ENCODE data around the gene POLE.

POLE gene

DNA sequence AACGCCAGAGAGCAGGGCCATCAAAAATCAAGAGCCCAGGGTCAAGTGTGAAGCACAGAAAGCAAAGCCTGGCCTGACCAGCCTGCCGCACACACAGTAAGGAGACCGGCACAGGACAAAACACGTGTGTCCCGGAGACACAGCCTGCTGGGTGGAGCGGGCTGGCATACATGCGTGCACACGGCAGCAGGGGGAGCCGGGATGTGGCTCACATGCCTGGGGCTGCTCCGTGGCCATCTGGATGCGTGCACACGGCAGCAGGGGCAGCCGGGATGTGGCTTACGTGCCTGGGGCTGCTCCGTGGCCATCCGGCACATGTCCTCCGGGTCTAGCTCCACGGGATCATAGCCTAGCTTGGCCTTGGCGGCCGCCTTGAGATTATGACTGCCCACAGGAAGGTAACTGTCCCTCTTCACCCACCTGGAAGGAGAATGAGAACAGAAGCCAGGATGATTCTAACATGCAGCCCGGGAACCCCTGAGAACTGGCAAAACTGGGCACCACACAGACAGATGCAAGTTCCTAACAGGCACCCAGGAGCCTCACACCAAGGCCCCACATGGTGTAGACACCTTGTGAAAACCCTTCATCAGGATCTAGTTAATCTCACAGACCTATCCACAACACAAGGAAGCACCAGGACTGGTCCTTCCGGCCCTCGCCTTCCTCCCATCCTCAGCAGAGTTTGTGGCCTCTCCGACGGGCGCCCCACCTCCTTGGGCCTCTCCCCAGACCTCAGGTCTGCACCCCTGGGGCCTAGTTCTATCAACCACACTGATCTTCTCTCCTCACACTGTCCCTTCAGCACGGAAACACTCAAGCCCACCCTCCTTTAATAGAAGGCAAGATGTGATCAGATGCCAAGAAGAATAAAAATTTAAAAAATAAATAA lies 13.6 kb downstream of the POLE start:
- no peak for DNase-seq

DNA sequence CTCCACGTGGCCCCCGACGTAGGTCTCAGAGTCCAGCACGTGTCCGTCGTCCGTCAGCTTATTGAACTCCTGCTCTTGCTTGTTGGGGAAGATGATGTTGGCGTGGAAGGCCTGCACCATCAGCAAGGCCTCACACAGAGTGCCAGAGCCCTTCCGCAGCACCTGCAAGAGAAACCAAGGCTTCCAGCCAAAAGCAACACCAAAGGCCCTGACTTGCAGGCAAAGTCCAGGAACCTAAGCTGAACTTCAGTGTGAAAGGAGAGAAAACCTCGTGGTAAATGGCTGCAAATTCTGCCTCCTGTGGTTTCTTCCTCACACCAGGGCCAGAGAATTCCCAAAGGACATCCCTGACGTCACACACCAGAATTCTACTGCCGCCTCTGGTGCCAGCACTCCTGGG lies 14.5 kb downstream of the POLE start:
- DNase-seq: no peak

DNA sequence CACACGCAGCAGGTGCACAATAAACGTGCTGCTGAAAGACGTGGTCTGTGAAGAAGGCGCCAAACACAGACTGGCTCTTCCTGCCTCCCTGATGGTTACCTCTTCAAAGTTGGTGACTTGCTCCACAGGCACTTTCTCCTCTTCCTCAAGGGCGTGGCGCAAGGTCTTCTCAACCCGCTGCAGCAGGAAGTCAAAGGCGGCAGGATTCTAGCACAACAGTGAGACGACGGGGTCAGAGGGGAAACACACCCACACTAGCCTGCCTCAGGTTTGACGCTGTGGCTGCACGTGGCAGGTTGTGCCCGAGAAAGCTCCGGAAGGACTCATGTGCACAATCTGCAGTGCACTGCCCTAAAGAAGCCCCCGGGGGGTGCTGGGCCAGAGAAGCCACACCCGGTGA lies 15.0 kb downstream of the POLE start:
- DNase-seq: no peak

DNA sequence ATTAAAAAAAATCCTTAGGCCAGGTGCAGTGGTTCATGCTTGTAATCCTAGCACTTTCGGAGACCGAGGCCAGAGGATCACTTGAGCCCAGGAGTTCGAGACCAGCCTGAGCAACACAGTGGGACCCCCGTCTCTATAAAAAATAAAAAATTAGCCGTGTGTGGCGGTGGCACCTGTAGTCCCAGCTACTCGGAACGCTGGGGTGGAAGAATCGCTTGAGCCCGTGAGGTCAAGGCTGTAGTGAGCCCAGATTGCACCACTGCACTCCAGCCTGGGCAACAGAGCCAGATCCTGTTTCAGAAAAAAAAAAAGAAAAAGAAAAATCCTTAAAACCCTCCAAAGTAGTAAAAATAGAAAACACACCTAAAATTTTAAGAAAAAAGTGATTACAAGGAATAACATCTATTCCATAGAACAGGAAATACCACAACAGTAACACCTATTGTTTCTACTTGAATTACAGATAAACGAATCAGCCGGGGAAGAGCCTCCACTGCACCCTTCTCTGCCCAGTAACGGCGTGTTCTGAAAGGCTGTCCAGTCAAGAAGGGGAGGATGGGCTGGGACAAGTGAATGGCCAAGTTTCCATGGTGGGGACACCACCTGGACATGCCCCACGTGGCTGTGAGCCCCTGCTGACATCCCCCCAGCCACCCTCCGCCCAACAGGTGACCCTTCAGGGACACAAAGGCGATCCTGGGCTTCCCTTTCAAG lies 17.8 kb downstream of the POLE start:
- no peak for DNase-seq

DNA sequence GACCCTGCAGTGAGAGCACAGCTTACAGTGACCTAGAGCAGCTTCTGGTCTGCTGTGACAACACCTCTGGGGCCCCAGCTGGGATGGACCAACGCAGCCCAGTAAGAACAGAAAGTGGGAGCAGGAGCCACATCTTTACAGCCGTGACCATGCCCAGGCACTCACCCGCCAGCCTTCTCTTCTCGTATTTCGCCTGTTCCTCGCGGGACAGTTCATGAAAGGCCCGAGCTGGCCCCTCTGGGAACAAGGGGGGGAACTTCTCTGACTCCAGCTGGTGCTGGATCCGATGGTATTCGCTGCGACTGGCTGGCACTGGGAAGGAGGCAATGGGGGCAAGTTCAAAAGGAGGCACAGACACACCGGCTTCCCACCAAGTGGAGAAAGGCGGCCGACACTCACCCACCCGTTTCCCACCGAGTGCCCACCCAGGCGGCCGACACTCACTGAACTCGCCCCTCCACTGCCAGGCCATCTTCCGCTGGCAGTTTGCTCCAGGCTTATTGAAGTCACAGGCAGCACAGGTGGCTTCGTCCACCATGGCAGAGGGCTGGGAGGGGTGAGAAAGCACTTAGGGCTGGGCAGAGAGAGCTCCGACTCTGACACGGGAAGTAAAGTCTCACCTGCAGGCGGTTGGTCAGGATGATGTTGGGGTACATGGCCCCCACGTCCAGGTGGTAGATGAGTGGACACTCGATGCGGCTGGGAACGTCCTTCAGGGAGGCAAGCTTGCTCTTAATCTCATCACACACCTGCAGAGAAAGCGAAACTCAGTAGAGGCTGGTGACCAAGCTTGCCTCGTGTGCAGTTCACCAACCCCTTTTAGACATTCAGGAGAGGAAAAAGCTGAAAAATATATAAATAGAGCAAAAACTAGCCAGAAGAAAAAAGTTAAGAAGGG lies 18.7 kb downstream of the POLE start:
- no peak for DNase-seq

DNA sequence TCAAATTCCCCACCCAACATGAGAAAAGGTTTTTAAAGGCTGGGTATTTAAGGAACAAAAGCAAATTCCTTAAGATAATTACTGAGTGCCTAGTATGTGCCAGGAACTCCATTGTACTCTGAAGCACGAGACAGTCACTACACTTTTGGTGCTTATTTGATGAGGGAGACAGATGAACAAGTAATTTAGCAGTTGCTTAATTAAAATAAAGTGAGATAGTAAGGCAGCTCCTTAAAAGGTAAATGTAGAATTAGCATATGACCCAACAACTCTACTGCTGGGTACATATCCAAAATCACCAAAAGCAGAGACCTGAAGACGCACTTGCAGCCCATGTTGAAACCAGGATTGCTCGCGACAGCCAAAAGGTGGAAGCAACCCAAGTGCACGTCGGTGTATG lies 21.3 kb downstream of the POLE start:
- DNase-seq: no peak

DNA sequence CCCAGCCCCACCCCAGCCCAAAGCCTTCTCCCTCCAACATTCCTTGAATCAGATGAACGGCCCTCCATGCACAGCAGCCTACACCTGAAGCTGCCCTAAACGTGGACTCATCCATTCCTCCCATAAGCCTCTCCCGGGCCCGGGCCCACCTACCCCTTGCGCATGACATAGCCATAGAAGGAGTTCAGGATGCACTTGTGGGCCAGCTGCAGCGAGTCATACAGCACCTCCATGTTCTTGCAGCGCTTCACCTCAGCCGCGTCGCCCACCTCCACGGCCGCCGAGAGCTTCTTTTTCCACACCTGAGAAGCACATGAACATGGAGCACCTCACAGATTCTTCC lies 22.0 kb downstream of the POLE start:
- no peak for DNase-seq

DNA sequence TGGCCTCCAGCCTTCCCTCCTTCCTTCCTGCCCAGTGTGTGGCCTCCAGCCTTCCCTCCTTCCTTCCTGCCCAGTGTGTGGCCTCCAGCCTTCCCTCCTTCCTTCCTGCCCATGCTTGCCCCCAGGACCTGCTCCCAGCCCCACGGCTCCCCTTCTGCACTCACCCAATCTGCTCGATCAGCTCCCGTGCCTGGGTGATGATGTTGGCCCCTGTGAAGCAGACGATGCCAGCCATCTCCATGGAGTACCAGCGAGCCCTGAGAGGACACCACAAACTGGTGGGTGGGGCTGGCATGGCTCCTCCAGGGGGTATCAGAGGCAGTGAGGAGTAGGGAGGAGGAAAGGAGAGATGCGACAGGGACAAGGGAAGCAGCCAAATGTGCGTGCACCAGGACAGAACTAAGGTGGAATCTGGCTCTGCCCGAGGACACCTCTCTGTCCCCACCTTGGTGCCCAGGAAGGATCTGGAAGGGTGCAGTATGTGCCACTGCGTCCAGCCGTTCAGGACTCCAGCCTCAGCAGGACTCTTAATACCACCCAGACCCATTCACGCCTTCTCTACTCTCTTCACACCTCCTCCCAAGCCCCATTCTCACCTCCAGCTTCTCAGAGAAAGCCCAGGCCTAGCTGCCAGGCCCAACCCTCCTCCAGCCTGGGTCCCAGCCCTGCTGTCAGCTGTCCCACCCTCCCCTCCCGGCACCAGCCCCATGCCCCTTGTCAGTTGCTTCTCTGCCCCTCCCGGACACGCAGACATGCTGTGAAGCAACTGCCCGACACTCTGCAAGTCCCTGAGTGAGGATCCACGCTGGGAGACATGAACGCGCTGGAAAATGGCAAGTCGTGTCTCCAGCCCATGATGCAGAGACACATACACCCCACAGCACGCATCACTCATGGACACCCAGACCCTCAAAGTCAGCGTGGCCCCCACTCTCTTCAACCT lies 22.7 kb downstream of the POLE start:
- DNase-seq: no peak

DNA sequence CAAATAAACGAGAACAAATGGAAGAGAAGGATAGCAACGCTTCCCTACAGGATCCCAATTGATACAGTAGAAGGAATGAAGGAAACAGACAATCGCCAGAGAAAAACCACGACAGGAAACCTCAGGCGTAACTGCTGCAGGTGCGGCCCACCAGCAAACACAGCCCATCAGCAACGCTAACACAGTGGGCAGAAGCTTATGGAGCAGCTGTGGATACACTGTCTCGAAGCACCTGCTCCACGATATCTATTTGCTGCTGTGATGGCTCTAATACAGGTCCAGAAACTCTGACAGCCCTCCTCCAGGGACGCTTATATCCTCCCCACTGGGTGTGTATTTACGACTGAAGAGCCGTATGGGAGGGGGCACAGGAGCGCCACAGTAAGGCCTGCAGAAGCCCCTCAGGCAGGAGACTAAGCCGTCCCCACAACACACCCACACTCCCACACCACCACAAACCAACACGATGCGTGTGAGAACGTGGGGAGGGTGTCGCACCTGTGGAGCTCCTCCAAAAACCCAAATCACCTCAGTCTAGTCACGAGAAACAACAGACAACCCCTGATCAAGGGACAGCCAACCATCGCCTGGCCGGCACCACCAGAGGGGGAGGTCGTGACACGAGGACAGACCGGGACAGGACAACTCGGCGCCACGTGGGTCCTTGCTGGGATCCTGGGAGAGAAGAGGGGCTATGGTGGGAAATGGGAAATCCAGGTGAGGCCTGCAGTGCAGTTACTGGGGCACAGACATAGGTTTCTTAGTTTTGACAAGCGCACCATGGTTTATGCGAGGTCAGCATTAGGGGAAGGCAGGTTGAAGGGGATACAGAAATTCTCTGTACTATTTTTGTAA lies 24.0 kb downstream of the POLE start:
- DNase-seq: no peak

DNA sequence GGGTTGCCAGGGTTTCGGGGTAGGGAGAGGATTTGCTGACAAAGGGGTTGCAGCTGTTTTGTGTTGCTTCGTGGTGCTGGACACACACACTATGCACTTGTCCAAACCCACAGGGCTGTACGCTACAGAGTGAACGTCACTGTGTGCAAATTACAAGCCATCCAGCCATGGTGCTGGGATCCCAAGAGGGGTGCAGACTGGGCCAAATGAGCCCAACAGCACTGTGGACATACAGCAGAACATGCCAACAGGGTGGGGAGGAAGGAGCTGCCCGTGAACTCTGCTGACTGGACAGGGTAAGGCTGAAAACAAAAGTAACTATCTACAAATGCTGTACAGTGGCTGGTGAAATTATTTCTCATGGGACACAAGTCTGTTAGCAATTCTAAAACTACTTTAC lies 25.2 kb downstream of the POLE start:
- no peak for DNase-seq

DNA sequence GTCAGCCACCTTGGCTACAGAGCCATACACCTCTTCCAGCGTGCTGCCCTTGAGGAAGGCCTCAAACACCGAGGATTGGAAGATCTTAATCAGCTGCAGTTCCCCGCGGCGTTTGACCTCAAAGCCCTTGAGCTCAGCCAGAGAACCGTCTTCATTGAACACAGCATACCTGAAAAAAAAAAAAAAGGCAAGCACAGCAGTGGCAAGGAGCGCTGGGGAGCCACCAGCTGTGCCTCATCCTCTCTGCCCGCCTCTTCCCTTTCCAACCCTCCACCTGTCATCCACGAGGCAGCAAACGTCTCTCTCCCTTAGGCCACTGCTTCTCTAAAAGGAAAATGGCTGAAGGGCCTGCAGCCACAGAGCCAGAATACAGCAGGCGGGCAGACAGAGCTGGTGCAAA lies 26.1 kb downstream of the POLE start:
- DNase-seq: no peak

DNA sequence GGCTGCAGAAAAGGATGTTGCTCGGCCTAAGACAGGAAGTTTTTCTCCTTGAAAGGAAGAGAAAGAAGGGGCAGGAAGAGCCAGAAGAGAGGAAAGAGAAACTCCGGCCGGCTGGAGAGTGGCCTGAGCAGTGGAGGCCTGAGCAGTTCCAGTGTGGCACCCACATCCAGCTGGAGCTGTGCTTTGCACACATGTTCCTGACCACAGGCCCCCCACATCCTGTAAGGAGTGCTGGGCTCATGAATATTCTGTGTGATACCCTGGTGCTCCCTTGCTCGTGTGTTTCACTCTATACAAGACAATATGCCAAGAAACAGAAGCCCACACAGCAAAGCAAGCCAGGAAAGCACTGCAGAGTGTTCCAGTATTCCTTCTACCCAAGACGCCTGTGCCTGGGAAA lies 27.1 kb downstream of the POLE start:
- DNase-seq: no peak

DNA sequence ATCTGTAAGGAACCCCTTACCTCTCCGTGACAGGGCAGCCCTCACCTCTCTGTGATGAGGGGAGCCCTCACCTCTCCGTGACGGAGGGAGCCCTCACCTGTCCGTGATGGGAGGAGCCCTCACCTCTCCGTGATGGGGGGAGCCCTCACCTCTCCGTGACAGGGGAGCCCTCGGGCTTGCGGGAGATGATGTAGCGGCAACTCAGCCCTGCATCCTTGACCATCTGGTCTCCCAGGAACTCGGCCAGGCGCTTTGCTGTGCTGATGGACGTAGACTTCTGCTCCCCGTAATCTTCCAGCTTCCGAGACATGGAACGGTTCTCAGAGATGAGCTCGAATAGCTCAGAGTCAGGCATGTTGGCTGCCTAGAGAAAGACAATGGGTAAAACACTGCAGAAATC lies 28.0 kb downstream of the POLE start:
- no peak for DNase-seq

DNA sequence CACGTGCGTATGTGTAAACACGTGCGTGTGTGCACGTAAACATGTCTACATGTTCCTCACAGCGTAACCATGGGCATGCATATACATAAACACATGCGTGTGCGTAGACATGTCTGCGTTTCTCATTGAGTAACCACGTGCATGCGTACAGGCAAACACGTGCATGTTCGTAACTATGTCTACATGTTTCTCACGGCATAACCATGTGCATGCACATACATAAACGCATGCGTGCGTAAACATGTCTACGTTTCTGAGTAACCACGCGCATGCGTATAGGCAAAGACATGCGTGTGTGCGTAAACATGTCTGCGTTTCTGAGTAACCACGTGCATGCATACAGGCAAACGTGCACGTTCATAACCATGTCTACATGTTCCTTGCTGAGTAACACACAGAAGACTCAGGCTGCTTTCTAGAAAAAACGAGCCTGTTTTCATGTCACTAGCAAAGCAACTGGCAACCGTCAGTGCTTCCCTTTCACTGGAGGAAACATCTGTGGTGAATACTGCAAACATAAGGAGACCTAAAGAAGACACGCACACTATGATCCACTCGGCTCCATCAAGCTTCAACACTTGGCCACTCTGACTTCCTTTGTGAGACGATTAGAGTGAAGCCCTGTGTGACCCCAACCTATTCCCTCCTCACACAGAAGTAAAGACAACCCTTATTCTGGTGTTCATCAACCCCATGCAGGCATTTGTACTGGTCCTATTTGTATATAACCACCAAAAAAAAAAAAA lies 28.8 kb downstream of the POLE start:
- no peak for DNase-seq

DNA sequence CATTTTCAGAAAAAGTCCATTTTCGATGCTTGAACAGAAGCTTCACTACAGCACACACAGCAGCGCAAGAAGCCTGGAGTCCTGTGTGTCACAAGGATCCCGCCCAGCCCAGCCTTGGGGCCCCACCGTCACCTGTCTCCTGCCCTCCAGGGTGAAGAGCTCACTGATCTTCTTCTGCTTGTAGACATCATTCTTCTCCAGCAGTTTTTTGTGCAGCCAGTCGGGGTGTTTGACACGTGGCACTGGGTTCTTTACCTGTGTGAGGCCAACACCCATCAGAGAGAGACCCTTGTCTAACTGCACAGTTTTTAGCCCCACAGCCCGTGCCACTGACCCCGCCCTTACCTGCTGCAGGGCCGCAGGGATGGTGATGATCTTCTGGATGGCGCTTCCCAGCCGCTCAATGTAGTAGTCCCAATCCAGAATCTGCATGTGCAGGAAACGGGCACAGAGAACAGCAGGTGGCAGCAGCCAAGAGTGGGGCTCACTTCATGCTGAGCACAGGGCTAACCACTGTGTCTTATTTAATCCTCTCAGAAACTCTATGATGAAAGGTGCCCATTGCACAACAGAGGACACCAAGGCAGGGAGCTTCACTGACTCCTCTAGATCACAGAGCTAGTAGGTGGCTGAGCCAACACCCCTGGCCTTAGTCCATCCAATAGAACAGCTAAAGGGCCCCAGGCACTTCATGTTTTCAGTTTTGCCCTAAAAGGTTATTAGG lies 30.0 kb downstream of the POLE start:
- no peak for DNase-seq

DNA sequence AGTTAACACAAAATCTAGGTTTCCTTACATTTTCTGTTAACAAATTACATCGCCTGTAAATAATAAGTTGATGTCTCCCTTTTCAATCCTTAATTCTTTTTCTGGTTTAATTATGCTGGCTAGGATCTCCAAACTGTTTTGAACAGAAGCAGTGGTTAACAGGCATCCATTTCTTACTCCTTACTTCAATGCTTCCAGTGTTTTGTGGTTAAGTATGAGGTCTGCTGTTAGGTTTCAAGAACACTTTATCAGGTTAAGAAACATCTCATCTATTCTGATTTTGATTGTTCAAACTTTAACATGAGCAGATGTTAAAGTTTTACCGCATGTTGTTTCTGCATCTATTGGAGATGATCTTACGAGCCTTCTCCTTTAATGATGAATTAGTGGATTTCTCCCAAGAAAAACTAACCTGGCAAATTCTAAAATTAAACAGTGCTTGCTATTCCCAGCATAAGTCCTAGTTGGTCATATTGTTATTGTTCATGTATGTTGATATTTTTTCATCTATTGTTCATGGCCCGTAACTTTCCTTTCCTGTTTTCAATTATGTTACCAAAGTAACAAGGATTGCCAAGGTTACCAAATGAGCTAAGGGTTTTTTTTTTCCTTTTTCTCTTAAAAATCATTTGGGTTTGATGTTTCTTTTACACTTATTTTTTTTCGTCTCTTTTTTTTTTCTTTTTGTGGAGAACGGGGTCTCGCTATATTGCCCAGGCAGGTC lies 33.4 kb downstream of the POLE start:
- DNase-seq: no peak

DNA sequence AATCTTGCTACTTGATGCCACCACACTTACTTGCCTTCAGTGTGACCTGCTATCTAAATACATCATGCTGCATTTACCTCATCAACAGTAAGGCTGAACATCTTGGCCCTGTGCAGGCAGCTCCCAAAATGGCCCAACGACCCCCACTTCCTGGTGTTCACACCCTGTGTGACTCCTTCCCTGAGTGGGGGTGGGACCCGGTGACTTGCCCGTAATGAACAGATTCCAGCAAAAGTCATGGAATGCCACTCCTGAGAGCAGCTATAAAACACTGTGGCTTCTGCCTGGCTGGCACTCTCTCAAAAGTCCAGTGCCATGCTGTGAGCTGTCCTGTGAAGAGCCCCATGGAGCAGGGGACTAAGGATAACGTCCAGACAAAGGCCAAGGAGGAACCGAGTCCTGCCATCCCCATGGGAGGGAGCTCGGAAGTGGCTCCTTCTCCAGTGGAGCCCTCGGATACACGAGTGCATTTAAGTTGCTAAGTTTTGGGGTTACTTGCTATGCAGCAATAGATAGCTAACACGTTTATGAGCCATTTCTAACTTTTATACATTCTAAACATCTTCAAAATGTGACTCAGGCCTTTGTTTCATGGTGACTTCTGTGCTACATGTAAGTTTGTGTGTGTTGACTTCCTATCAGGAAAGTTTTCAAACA lies 35.6 kb downstream of the POLE start:
- DNase-seq: no peak

DNA sequence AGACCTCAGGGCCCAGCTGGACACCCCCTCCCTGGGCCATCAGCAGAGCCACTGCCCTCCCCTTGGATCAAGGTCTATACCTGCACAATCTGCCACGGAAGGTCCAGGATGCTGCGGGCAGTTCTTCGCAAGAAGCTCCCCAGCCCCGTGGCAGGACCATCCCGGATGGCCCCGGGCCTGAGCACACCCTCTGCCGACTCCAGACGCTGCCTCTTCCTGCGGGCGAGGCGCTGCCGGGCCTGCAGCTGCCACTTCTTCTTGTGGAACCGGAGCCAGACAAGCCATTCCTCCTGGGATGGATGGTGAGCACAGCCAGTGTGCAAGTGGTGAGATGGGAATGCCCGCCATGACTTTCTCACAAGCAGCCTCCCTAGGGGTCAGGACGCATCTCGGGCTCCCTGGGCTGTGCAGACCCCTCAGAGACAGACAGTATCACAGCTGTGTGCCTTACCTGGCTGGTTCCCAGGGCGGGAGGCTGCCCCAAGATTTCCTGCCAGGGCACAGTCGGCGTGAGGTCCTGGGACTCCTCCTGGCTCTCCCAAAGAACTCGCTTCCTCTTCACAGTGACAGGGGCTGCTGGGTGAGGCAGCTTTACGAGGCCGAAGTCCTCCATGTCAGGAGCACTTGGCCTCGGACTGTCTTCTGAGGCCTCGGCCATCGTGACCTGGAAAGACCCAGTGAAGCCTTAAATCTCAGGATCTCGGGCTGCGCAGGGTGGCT lies 37.8 kb downstream of the POLE start:
- DNase-seq: no peak

All from stimulated activated CD4-positive, alpha-beta T cell treated with anti-CD3 and anti-CD28 coated beads, Interleukin-2, amount 100 ng/mL, for 24 hours (primary cell).